ENCODE data around the gene ZSCAN21.

Gene ZSCAN21

GRCh38 chr7:100105534-100105933, 56.0 kb downstream of the ZSCAN21 start:
- Histone ChIP-seq H3K9ac (ENCODE audit: insufficient read length) (no peak overlapping the region), H3K9me3 (ENCODE audit: low read depth, low read length) (no peaks in the 10 kb centered on the region), H3K27ac (no peak overlapping the region), H3K36me3 (ENCODE audit: insufficient read depth, low read length) (peaks cover 44% of the 10 kb centered on the region; the same call in 1 of the 2 replicates), H3K4me3 (no peak overlapping the region)
- no peak for DNase-seq (ENCODE audit: low read depth, low spot score)
- TF ChIP-seq FOXP2 (optimal IDR thresholded peaks at IDR 0.05; ENCODE audit: control extremely low read depth, extremely low read length, insufficient read depth): no peak
- TF ChIP-seq POLR2AphosphoS5 (IDR thresholded peaks at IDR 0.05; ENCODE audit: borderline replicate concordance, low read depth, low read length): no peak
- TF ChIP-seq EZH2 (IDR thresholded peaks at IDR 0.05): no peak

GRCh38 chr7:100106633-100107032, 57.1 kb downstream of the ZSCAN21 start:
- no peak overlapping the region for H3K27ac ChIP-seq
- H3K9ac ChIP-seq (ENCODE audit: insufficient read length): no peak overlapping the region
- DNase-seq (ENCODE audit: low read depth, low spot score): no peak
- TF ChIP-seq FOXP2 (optimal IDR thresholded peaks at IDR 0.05; ENCODE audit: control extremely low read depth, extremely low read length, insufficient read depth) (no peak), POLR2AphosphoS5 (IDR thresholded peaks at IDR 0.05; ENCODE audit: borderline replicate concordance, low read depth, low read length) (no peak), EZH2 (IDR thresholded peaks at IDR 0.05) (no peak)
- H3K4me3 ChIP-seq: no peak overlapping the region
- no peaks in the 10 kb centered on the region for H3K9me3 ChIP-seq (ENCODE audit: low read depth, low read length)
- H3K36me3 ChIP-seq (ENCODE audit: insufficient read depth, low read length): peaks cover 54% of the 10 kb centered on the region

- no peaks in the 10 kb centered on the region for H3K9me3 ChIP-seq (ENCODE audit: low read depth, low read length)
- H3K4me3 ChIP-seq: no peak overlapping the region
- TF ChIP-seq POLR2AphosphoS5 (IDR thresholded peaks at IDR 0.05; ENCODE audit: borderline replicate concordance, low read depth, low read length) (no peak), EZH2 (IDR thresholded peaks at IDR 0.05) (no peak), FOXP2 (optimal IDR thresholded peaks at IDR 0.05; ENCODE audit: control extremely low read depth, extremely low read length, insufficient read depth) (no peak)
- no peak overlapping the region for H3K27ac ChIP-seq
- H3K9ac ChIP-seq (ENCODE audit: insufficient read length): no peak overlapping the region
- peaks cover 59% of the 10 kb centered on the region for H3K36me3 ChIP-seq (ENCODE audit: insufficient read depth, low read length)
- no peak for DNase-seq (ENCODE audit: low read depth, low spot score)
Observed at GRCh38 chr7:100107125-100107737, 57.7 kb downstream of the ZSCAN21 start.

GRCh38 chr7:100107890-100108289, 58.3 kb downstream of the ZSCAN21 start:
- no peak for TF ChIP-seq EZH2 (IDR thresholded peaks at IDR 0.05)
- TF ChIP-seq FOXP2 (optimal IDR thresholded peaks at IDR 0.05; ENCODE audit: control extremely low read depth, extremely low read length, insufficient read depth): no peak
- TF ChIP-seq POLR2AphosphoS5 (IDR thresholded peaks at IDR 0.05; ENCODE audit: borderline replicate concordance, low read depth, low read length): no peak
- no peak for DNase-seq (ENCODE audit: low read depth, low spot score)
- H3K9ac ChIP-seq (ENCODE audit: insufficient read length): no peak overlapping the region
- H3K27ac ChIP-seq: no peak overlapping the region
- H3K9me3 ChIP-seq (ENCODE audit: low read depth, low read length): no peaks in the 10 kb centered on the region
- H3K36me3 ChIP-seq (ENCODE audit: insufficient read depth, low read length): peaks cover 59% of the 10 kb centered on the region
- H3K4me3 ChIP-seq: no peak overlapping the region

- H3K27ac ChIP-seq: no peak overlapping the region
- DNase-seq (ENCODE audit: low read depth, low spot score): no peak
- H3K9me3 ChIP-seq (ENCODE audit: low read depth, low read length): no peaks in the 10 kb centered on the region
- H3K36me3 ChIP-seq (ENCODE audit: insufficient read depth, low read length): peaks cover 58% of the 10 kb centered on the region
- H3K9ac ChIP-seq (ENCODE audit: insufficient read length): no peak overlapping the region
- H3K4me3 ChIP-seq: no peak overlapping the region
- TF ChIP-seq EZH2 (IDR thresholded peaks at IDR 0.05): no peak
Observed at GRCh38 chr7:100109521-100110163, 60.1 kb downstream of the ZSCAN21 start.

GRCh38 chr7:100111156-100111555, 61.6 kb downstream of the ZSCAN21 start:
- no peak for DNase-seq (ENCODE audit: low read depth, low spot score)
- Histone ChIP-seq H3K36me3 (ENCODE audit: insufficient read depth, low read length) (peaks cover 60% of the 10 kb centered on the region), H3K9me3 (ENCODE audit: low read depth, low read length) (no peaks in the 10 kb centered on the region), H3K9ac (ENCODE audit: insufficient read length) (no peak overlapping the region), H3K4me3 (no peak overlapping the region), H3K27ac (no peak overlapping the region)
- no peak for TF ChIP-seq POLR2AphosphoS5 (IDR thresholded peaks at IDR 0.05; ENCODE audit: borderline replicate concordance, low read depth, low read length)
- TF ChIP-seq EZH2 (IDR thresholded peaks at IDR 0.05): no peak
- no peak for TF ChIP-seq FOXP2 (optimal IDR thresholded peaks at IDR 0.05; ENCODE audit: control extremely low read depth, extremely low read length, insufficient read depth)

- no peak overlapping the region for H3K27ac ChIP-seq
- H3K36me3 ChIP-seq (ENCODE audit: insufficient read depth, low read length): peaks cover 56% of the 10 kb centered on the region
- no peak for DNase-seq (ENCODE audit: low read depth, low spot score)
- TF ChIP-seq POLR2AphosphoS5 (IDR thresholded peaks at IDR 0.05; ENCODE audit: borderline replicate concordance, low read depth, low read length) (no peak), EZH2 (IDR thresholded peaks at IDR 0.05) (no peak), FOXP2 (optimal IDR thresholded peaks at IDR 0.05; ENCODE audit: control extremely low read depth, extremely low read length, insufficient read depth) (no peak)
- no peaks in the 10 kb centered on the region for H3K9me3 ChIP-seq (ENCODE audit: low read depth, low read length)
- H3K9ac ChIP-seq (ENCODE audit: insufficient read length): no peak overlapping the region
- H3K4me3 ChIP-seq: no peak overlapping the region
Observed at GRCh38 chr7:100111914-100112313, 62.3 kb downstream of the ZSCAN21 start.

Measured in SK-N-MC (cell line).